ENCODE results near the gene PCSK6. TPM values are rescaled to one million over a fixed set of nuclear protein-coding genes. Genes with fewer than 3 reads are reported as not detected.

The PCSK6 gene
- total RNA-seq, 1 donor from 2014 or later, result 1.9 TPM

DNA sequence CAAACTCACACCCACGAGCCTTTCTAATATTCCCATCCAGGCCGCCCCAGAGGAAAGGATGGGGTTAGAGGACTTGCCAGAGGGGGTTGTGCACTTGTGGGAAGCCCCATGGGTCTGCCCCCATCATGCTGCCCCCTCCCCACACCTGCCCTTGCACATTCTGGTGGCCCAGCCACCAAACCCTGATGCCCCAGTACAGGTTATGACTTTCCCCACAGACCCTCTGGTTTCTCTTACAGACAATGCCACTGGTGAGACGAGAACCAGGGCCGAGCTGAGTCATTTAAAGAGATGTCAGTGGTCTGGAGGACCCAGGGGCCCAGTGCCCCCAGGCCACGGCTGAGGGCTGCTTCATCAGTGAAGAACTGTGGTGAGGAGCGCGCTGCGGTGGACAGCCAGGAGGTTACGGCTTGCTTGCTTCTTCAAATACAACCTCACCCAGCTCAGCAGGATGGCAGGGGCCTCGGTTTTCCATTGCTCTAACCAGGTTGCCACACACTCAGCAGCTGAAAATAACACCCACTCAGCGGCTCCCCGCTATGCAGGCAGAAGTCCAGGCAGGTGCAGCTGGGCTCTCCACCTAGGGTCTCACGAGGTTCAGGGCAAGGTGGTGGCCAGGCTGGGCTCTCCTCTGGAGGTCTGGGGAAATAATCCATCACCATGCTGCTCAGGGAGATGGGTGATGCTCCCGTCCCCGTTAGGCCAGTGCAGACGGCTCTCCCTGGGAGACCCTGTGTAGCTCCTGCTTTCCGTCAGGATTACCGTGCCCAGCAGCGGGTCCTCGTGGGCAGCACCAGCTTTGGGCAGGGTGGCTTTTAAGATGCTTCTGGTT is 180.7 kb downstream of the PCSK6 start:
- no peak for DNase-seq (ENCODE audit: low spot score)
- no peak overlapping the region for H3K4me3 Mint-ChIP-seq (ENCODE audit: low read depth)
- H3K36me3 Mint-ChIP-seq (ENCODE audit: low read depth), result no peaks in the 10 kb centered on the region
- no peaks in the 10 kb centered on the region for H3K27me3 Mint-ChIP-seq (ENCODE audit: low read depth)
- no peak overlapping the region for H3K27ac Mint-ChIP-seq
- H3K4me1 Mint-ChIP-seq (ENCODE audit: low read depth), result no peaks in the 10 kb centered on the region
- H3K9me3 Mint-ChIP-seq, result no peaks in the 10 kb centered on the region
- intact Hi-C loops (cut with micrococcal nuclease), result no loop called here

DNA sequence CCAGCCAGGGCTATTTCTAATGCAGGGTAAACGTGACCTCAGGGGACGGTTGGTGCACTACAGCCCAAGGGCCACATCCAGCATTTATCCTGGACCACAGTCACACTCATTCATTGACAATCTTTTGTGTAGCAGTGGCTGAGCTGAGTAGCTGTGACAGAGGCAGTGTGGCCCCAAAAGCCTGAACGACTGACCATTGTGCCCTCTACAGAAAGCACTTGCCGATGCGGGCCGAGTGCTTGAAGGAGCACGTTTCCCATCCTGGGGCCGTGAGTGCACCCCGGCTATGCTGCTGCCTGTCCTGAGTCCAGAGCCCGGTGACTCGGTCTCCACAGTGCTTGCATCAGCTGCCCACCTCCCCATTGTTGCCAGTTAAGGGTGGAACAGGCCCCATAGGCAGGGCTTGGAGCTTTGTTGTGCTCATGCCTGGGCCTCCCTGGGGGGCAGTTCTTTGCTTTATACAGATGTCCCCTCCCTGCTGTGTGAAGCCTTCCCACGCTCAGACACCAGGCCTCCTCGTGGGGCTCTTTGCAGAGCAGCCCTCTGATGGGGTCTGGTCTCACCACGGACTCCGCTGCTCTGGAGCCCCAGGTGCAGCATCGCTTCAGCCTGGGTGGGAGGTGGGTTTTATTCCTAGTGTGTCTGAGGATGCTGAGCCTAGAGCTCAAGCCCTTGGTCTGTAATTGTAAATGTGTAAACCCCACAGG is 181.5 kb downstream of the PCSK6 start:
- H3K27ac Mint-ChIP-seq, result no peak overlapping the region
- no peak overlapping the region for H3K4me3 Mint-ChIP-seq (ENCODE audit: low read depth)
- DNase-seq (ENCODE audit: low spot score), result no peak
- intact Hi-C loops (cut with micrococcal nuclease), result no loop called here
- no peaks in the 10 kb centered on the region for H3K36me3 Mint-ChIP-seq (ENCODE audit: low read depth)
- no peaks in the 10 kb centered on the region for H3K9me3 Mint-ChIP-seq
- no peaks in the 10 kb centered on the region for H3K27me3 Mint-ChIP-seq (ENCODE audit: low read depth)
- H3K4me1 Mint-ChIP-seq (ENCODE audit: low read depth), result no peaks in the 10 kb centered on the region

DNA sequence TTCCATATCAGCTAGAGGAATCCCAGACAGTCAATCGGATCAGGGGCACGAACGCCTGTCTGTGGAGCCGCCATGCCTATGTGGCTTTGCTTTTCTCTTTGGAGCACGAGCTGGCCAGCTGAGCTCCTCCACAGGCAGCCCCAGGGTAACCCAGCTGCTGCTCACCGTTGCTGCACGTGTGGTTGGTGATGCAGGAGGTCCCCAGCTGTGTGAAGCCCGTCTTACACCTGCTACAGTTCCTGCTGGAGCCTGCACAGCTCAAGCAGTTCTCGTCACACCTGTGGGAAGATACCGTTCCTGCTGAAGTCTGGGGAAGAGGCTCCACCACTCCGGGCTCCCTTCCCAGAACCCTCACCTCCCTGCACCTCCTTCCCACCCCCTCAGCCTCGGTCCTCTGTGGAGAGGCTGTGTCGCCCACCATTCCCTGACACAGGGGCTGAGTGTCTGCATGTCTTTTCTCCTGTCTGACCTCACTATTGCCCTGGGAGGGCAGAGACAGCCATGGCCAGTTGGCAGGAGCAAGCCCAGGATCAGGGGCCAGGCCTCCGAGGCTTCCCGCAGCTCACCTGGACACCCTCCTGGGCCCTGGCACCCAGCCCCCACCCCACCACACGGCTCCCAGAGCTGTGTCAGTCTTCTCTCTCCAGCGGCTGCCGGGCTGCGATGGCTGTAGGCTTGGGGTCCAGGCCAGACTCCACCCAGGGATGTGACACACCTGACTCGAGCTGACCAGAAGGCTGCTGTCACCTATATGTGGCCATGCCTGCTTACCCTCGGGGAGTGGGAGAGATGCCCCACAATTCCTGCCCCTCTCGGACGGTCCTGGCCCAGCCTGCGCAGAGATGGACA is 182.2 kb downstream of the PCSK6 start:
- H3K4me3 Mint-ChIP-seq (ENCODE audit: low read depth), result no peak overlapping the region
- H3K4me1 Mint-ChIP-seq (ENCODE audit: low read depth), result no peaks in the 10 kb centered on the region
- DNase-seq (ENCODE audit: low spot score), result no peak
- intact Hi-C loops (cut with micrococcal nuclease), result no loop called here
- no peak overlapping the region for H3K27ac Mint-ChIP-seq
- H3K36me3 Mint-ChIP-seq (ENCODE audit: low read depth), result no peaks in the 10 kb centered on the region
- no peaks in the 10 kb centered on the region for H3K27me3 Mint-ChIP-seq (ENCODE audit: low read depth)
- H3K9me3 Mint-ChIP-seq, result no peaks in the 10 kb centered on the region

DNA sequence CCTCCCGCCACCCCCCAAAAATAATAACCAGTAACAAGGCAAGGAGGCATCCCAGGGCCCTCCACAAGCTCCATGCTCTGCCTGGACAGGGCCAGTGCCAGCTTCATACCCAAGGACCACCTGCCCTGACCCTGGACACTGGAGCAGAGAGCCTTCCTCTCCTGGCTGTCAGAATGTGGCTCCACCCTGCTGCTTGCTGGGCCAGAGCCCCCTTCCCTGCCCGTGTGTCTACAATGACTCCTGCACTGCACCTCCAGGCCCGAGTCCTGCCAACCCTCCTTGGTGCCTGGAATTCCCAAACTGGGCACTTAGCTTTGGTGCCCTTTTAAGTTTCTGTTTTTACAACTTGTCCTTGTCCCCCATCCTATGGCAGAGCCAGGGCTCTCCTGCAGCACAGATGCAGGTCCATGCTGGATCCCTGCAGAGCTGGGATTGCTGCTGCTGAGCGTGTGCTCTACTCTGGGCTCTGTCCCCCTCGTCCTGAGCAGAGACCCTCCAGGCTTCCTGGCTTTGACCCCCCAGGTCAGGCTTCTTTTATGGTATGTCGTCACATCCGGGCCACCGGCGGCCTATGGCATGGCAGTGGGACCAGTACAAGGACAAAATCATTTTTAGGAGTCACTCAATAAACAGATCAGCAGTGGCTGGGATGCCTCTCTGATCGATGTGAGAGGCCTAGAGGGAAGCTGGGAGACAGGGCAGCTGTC is 183.0 kb downstream of the PCSK6 start:
- Mint-ChIP-seq H3K9me3 (no peaks in the 10 kb centered on the region), H3K4me3 (ENCODE audit: low read depth) (no peak overlapping the region), H3K36me3 (ENCODE audit: low read depth) (no peaks in the 10 kb centered on the region), H3K27ac (no peak overlapping the region), H3K27me3 (ENCODE audit: low read depth) (no peaks in the 10 kb centered on the region), H3K4me1 (ENCODE audit: low read depth) (no peaks in the 10 kb centered on the region)
- intact Hi-C loops (cut with micrococcal nuclease), result no loop called here
- DNase-seq (ENCODE audit: low spot score), result no peak

DNA sequence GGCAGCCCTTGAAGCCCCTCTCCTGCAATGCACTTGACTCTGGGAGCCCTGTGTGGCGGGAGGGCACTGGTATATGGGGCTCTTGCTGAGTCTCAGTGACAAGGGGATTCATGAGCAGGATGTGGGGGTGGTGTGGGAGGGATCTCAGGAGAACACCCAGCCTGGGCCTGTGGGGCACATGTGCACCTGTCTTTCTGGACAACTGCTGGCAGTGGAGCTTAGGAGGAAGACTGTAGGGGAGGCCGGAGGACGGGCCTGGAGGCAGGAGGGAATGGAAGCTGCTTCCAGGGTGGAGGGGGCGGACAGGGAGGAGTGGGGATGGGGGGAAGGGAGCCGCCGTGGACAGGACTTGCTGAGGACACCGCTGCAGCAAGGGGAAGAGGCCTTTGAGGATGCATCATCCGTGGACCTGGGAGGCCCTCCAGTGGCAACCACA is 183.7 kb downstream of the PCSK6 start:
- Mint-ChIP-seq H3K36me3 (ENCODE audit: low read depth) (no peaks in the 10 kb centered on the region), H3K4me3 (ENCODE audit: low read depth) (no peak overlapping the region), H3K4me1 (ENCODE audit: low read depth) (no peaks in the 10 kb centered on the region), H3K27me3 (ENCODE audit: low read depth) (no peaks in the 10 kb centered on the region), H3K27ac (no peak overlapping the region), H3K9me3 (no peaks in the 10 kb centered on the region)
- DNase-seq (ENCODE audit: low spot score), result no peak
- intact Hi-C loops (cut with micrococcal nuclease), result no loop called here

DNA sequence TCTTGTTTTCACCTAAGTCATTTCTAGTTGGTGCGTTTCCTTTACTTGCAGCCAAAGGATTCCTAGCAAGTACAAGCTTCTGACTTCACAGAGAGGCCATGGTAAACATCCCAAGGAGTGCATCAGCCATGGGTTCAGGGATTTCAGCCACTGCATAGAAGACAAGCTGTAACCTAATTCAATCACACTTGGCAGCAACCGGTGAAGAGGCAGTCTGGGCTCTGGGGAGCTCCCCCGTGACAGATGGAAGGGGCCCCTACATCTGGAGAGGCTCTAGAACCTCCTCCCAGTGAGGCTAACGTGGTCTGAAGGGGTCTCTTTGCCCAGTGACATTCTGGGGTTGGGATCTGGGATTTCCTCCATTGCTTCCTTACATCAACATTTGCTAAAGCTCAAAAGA is 186.1 kb downstream of the PCSK6 start:
- DNase-seq (ENCODE audit: low spot score), result no peak
- H3K4me3 Mint-ChIP-seq (ENCODE audit: low read depth), result no peak overlapping the region
- no peaks in the 10 kb centered on the region for H3K27me3 Mint-ChIP-seq (ENCODE audit: low read depth)
- no peaks in the 10 kb centered on the region for H3K4me1 Mint-ChIP-seq (ENCODE audit: low read depth)
- intact Hi-C loops (cut with micrococcal nuclease), result no loop called here
- H3K9me3 Mint-ChIP-seq, result no peaks in the 10 kb centered on the region
- no peaks in the 10 kb centered on the region for H3K36me3 Mint-ChIP-seq (ENCODE audit: low read depth)
- no peak overlapping the region for H3K27ac Mint-ChIP-seq

DNA sequence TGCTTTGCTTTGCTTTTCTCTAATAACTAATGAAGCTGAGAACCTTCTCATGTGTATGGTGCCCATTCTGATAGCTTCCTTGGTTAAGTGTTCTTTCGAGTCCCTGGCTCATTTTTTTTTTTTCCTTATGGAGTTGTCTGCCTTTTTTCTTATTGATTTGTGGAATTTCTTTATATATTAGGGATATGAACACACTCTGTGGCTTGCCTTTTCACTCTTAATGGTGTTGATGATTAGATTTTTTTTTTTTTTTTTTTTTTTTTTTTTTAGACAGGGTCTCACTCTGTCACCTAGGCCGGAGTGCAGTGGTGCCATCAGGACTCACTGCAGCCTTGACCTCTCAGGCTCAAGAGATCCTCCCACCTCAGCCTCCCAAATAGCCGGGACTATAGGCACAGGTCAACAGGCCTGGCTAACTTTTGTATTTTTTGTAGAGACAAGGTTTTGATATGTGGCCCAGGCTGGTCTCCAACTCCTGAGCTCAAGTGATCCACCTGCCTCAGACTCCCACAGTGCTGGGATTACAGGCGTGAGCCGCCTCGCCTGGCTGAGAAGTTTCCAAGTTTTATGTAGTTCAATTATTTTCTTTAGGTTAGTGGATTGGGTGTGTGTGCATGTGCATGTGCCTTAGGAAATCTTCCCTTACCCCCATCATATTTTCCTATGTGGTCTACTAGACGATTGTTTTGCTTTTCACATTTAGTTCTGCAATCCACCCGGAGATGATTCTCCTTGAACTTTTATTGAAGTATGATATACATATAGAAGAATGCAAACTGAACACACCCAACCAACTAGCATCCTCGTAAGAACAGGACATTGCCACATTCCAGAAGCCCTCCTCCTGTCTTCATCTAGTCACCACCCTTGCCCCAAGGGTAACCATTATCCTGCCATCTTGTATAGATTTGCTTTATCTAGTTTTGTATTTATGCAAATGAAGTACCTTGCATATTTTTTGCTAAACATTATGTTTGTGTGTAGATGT is 192.8 kb downstream of the PCSK6 start:
- Mint-ChIP-seq H3K36me3 (ENCODE audit: low read depth) (peaks cover 28% of the 10 kb centered on the region), H3K4me1 (ENCODE audit: low read depth) (peaks cover 31% of the 10 kb centered on the region), H3K27me3 (ENCODE audit: low read depth) (no peaks in the 10 kb centered on the region), H3K9me3 (no peaks in the 10 kb centered on the region), H3K4me3 (ENCODE audit: low read depth) (peak overlapping the region; percentile 98), H3K27ac (no peak overlapping the region)
- no peak for DNase-seq (ENCODE audit: low spot score)
- intact Hi-C loops (cut with micrococcal nuclease), result loop anchor here (2.0 to 5.0 kb wide), 2 partner anchors 24 to 36 kb away; no protein-coding TSS in a partner anchor

DNA sequence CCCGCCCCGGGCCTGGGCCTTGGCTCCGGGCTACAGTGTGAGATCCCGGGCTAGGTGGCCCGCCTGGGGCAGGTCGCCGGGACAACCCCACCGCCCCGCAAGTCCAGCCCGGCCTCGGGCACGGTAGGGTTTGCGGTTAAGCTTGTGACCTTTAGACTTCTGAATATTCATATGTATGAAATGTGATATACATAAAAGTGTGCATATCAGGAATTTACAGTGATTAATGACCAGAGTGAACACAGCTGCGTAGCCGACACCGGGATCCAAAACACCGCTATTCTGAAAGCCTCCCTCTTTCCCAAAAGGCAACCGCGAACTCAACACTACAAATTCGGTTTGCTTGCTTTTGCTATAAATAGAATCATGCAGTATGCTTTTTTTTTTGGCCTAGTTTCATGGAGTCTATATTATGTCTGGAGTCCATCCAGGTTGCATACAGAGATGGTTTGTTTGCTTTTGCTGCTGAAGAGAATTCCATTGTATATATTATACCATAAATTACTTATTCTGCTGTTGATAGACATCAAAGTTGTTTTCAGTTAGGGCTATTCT is 193.8 kb downstream of the PCSK6 start:
- intact Hi-C loops (cut with micrococcal nuclease), result loop anchor here (1.0 to 5.0 kb wide), 4 partner anchors 19 to 692 kb away; partner anchors contain the start of gene SELENOS
- peaks cover 36% of the 10 kb centered on the region for H3K36me3 Mint-ChIP-seq (ENCODE audit: low read depth)
- no peaks in the 10 kb centered on the region for H3K27me3 Mint-ChIP-seq (ENCODE audit: low read depth)
- peak overlapping the region; percentile 95 for H3K27ac Mint-ChIP-seq
- DNase-seq (ENCODE audit: low spot score), result no peak
- H3K4me3 Mint-ChIP-seq (ENCODE audit: low read depth), result peak overlapping the region; percentile 98
- no peaks in the 10 kb centered on the region for H3K9me3 Mint-ChIP-seq
- H3K4me1 Mint-ChIP-seq (ENCODE audit: low read depth), result peaks cover 37% of the 10 kb centered on the region

DNA sequence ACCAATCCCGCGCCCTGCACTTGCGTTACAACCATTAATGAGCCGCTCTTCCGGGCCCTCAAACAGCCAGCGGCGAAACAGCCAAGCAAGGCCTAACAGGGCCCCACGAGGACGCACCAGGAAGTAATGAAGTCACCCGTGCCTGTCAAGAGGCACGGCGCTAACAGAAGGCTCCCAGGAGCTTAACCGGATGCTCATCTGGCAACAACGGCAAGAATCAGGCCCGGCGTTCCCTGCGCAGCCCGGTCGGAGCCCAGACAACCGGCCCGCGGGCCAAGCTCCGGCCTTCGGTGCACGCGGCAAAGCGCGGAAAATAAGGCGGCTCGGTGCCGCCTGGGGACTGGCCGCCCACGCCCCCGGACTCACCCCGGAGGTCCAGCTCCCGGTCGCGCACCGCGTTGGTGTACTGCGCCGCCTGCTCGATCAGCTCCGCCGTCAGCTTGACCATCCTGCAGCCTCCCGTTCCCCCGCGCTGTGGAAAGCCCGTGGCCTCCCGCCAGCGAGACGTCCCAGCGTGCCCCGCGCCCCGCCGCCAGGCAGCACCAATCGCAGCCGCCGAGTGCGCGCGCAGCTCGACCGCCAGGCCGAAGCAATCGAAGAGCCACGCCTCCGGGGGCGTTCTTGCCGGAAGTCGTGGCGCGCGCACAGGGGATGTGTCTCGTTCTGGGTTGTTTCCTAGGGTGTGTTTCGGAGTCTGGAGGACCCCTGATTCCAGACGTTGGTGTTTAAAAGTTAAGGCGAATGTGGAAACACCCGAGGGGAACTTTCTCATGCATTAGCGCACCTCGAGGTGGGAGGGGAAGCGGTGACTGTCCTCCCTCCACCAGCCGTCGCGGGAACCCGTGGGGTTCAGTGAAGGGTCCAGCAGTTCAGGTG is 194.5 kb downstream of the PCSK6 start, which contains the start of gene SNRPA1:
Gene SNRPA1, minus strand, starts transcription at position 518 of the 876 bp plus-strand sequence. Its CDS starts 70 bp downstream, at position 448.
- no peaks in the 10 kb centered on the region for H3K27me3 Mint-ChIP-seq (ENCODE audit: low read depth)
- H3K36me3 Mint-ChIP-seq (ENCODE audit: low read depth), result peaks cover 44% of the 10 kb centered on the region
- H3K9me3 Mint-ChIP-seq, result no peaks in the 10 kb centered on the region
- peaks cover 40% of the 10 kb centered on the region for H3K4me1 Mint-ChIP-seq (ENCODE audit: low read depth)
- intact Hi-C loops (cut with micrococcal nuclease), result loop anchor here (1.0 to 5.0 kb wide), 4 partner anchors 18 to 692 kb away; partner anchors contain the start of genes SELENOS and TM2D3
- DNase-seq (ENCODE audit: low spot score), result peak; percentile 96
- H3K4me3 Mint-ChIP-seq (ENCODE audit: low read depth), result peak within 1 kb of the TSS; percentile 98
- H3K27ac Mint-ChIP-seq, result peak within 1 kb of the TSS; percentile 95

DNA sequence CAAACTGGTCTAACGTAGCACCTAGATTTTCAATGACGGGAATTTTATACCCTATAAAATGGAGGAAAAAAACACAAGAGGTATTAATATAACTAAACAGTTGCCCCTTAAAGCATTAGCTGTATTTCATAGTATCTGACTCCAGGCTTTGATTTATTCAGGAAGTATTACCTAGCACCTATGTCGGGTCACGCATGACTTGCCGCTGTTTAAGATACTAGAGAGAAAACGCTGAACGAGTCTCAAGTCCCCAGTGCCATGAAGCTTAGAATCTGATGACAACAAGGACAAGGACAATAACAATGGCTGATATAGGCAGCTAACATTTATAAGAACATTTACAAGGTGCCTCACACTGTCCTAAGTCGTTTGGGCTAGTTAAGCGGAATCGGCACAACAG is 196.4 kb downstream of the PCSK6 start:
- peaks cover 50% of the 10 kb centered on the region for H3K4me1 Mint-ChIP-seq (ENCODE audit: low read depth)
- no peak for DNase-seq (ENCODE audit: low spot score)
- no peaks in the 10 kb centered on the region for H3K9me3 Mint-ChIP-seq
- peak overlapping the region; percentile 95 for H3K27ac Mint-ChIP-seq
- H3K36me3 Mint-ChIP-seq (ENCODE audit: low read depth), result peaks cover 60% of the 10 kb centered on the region
- intact Hi-C loops (cut with micrococcal nuclease), result no loop called here
- H3K4me3 Mint-ChIP-seq (ENCODE audit: low read depth), result peak overlapping the region; percentile 98
- H3K27me3 Mint-ChIP-seq (ENCODE audit: low read depth), result no peaks in the 10 kb centered on the region
